Measurements from ENCODE around the gene SH3BGRL3.

DNA sequence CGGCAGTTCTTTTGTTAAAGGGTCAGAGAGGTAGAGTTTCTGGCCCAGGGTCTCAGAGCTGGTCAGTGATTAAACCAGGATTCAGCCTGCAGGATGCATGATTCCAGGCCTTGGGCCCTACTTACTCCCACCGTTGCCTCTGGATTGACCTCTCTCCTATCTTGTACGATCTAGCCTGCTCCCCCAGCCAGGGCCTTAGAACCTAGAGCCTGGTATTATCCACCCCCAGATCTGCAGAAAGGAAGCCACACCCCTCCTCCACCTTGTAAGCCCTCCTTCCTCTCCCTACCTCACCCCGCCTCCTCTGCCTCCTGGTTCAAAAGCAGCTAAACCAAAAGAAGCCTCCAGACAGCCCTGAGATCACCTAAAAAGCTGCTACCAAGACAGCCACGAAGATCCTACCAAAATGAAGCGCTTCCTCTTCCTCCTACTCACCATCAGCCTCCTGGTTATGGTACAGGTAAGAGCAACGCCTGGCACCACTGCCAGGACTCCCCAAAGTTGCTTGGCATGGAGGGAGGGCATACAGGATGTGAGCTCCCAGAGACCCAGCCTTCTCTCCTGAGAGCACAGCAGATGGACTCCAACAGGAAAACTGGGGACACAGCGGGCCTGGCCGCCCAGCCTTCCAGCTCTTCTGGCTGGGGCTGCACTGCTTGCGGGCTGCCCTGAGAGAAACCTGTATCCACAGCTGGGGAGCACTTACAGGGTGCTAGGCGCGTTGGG lies 37.9 kb downstream of the SH3BGRL3 start, which contains the start of gene CD52:
- TF ChIP-seq NFRKB (IDR thresholded peaks at IDR 0.05) (no peak), ZNF384 (IDR thresholded peaks at IDR 0.05) (no peak), TARDBP (IDR thresholded peaks at IDR 0.05) (no peak), FOXM1 (IDR thresholded peaks at IDR 0.05; ENCODE audit: borderline replicate concordance) (no peak)

All from HEK293T (cell line).